Spleen (tissue), 11 donors: ENCODE results near the gene ESD. TPM values are rescaled to one million over a fixed set of nuclear protein-coding genes. Genes with fewer than 3 reads are reported as not detected.
A peak's percentile ranks its signal among the peaks of the same experiment; 100 is the strongest.

Experiments used
- DNase-seq: peaks from one replicate; pipeline ENCODE4 v3.0.0-alpha.2; 2020
- H3K27ac ChIP-seq, 8 donors: fragments of 200-600 bp; sonication (generic) in 7 of 8; 1 replicate in 4 of 8; 2 replicates in 4 of 8; pipeline versions ENCODE4 v1.5.0 to v1.8.0; 2016 to 2021; ENCODE audit warnings: inconsistent platforms in 4 of 8, mild to moderate bottlenecking in 4 of 8, moderate library complexity in 1 of 8
- H3K27me3 ChIP-seq, 7 donors: fragments of 200-600 bp; sonication (generic) in 6 of 7; replicated peaks in 1 of 7; 1 replicate in 4 of 7; 2 replicates in 3 of 7; pipeline versions ENCODE4 v1.5.0 to v1.8.0; 2016 to 2021; ENCODE audit warnings: inconsistent platforms in 3 of 7, mild to moderate bottlenecking in 1 of 7
- H3K36me3 ChIP-seq, 6 donors: fragments of 200-600 bp; sonication (generic) in 5 of 6; 1 replicate in 4 of 6; 2 replicates in 2 of 6; pipeline versions ENCODE4 v1.5.0 to v1.8.0; 2016 to 2021; ENCODE audit warnings: inconsistent platforms in 2 of 6
- H3K4me1 ChIP-seq, 6 donors: fragments of 200-600 bp; sonication (generic) in 5 of 6; 1 replicate in 3 of 6; 2 replicates in 3 of 6; pipeline versions ENCODE4 v1.5.0 to v1.8.0; 2016 to 2021; ENCODE audit warnings: inconsistent platforms in 3 of 6
- H3K4me3 ChIP-seq, 8 donors: fragments of 200-600 bp; sonication (generic) in 7 of 8; 1 replicate in 4 of 8; 2 replicates in 4 of 8; pipeline versions ENCODE4 v1.5.0 to v1.8.0; 2016 to 2021; ENCODE audit warnings: inconsistent platforms in 4 of 8, mild to moderate bottlenecking in 4 of 8, moderate library complexity in 2 of 8
- H3K9me3 ChIP-seq, 8 donors: fragments of 200-600 bp; sonication (generic) in 7 of 8; 1 replicate in 4 of 8; 2 replicates in 4 of 8; pipeline versions ENCODE4 v1.5.0 to v1.8.0; 2016 to 2021; ENCODE audit warnings: inconsistent platforms in 4 of 8
- CTCF ChIP-seq, 11 experiments: fragments of 200-600 bp in 7 of 11; fragments of 450-650 bp in 4 of 11; sonication (generic) in 4 of 11; IDR thresholded peaks in 8 of 11; conservative IDR thresholded peaks in 3 of 11; 1 replicate in 7 of 11; 2 replicates in 4 of 11; pipeline versions ENCODE4 v1.4.0 to v1.8.0; 2016 to 2021; ENCODE audit warnings: antibody characterized with exemption in 11 of 11, inconsistent platforms in 4 of 11, mild to moderate bottlenecking in 1 of 11
- POLR2A ChIP-seq, 3 donors: fragments of 450-650 bp; IDR thresholded peaks; one replicate each; pipeline ENCODE4 v1.5.1; 2017; ENCODE audit warnings: antibody characterized with exemption in 3 of 3, mild to moderate bottlenecking in 1 of 3
- POLR2AphosphoS5 ChIP-seq, 3 donors: sonication (generic); formaldehyde crosslinking; IDR thresholded peaks; one replicate each; pipeline ENCODE4 v1.5.1; 2017; ENCODE audit warnings: antibody characterized with exemption in 3 of 3
- WGBS, 5 donors: extraction: QIAGEN DNeasy Blood & Tissue Kit in 3 of 5; methylation state at CpG; one replicate each; pipeline versions ENCODE4 v1.1.5 to v1.1.7; 2013 to 2018; 5-methylcytosine and 5-hydroxymethylcytosine counted together
- intact Hi-C: fragments of 100-400 bp; cut with DNase I; formaldehyde crosslinking; loops from one replicate; pipeline ENCODE4 v1.15.0; 2023; ENCODE audit warnings: low total_unique reads
- polyA plus RNA-seq, 3 donors: library from polyadenylated mRNA; stranded (reverse); fragments of 200-250 nt; gene quantifications; one replicate each; pipeline ENCODE4 v1.2.1, GENCODE V29; 2013
- total RNA-seq, 7 donors: library from RNA; depleted of rRNA in 3 of 7; stranded (reverse); fragments of >200 nt in 3 of 7; fragmentation: NEBNext Ultra II Directional in 4 of 7; extraction: Animal tissue kit (Norgen Biotek cat#: 25700) in 4 of 7; gene quantifications; one replicate each; pipeline versions ENCODE4 v1.1.0 to v1.2.1, GENCODE V29; 2016 to 2021
- donor health status: healthy with polysubstance abuse.
- donor health status: DM: no; HTN: no; CAD: no; lungs with moderate emphysema.
- donor health status: DM: no; HTN: no; CAD: no.
- donor health status: Bipolar disorder and iron deficiency.
- donor health status: healthy.
- donor health status: DM: no; HTN: no; CAD: no.
- donor health status: DM: yes; HTN: yes; CAD: no.

The ESD gene
- total and polyA plus RNA-seq, 10 donors: 52.3 to 85.5 (median 64.8) TPM

DNA sequence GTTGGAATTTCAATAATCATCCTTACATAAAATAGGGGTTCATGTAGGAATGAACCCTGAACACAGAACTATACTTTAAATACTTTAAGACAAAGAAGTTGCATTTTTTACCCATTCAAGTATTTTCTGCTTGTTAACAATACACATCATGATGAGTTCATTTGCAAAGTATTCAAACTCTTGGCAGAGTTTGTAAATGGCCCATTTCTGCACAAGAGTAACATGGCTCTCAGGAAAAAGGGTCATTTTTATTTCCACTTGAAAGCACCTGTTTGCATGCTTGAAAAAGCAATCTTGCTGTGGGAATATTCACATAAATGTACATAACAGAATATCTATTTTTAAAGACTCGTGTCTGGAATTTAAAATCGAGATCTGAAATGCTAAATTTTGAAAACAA lies 18.1 kb downstream of the ESD start:
- peaks cover 0 to 100% (median 67%) of the 10 kb centered on the region in 6 donors for H3K36me3 ChIP-seq
- no peak overlapping the region for H3K4me3 ChIP-seq
- TF ChIP-seq CTCF (IDR thresholded peaks at IDR 0.05 in 8 of 11, conservative IDR thresholded peaks at IDR 0.05 in 3 of 11) (no peak), POLR2AphosphoS5 (IDR thresholded peaks at IDR 0.05) (no peak), POLR2A (IDR thresholded peaks at IDR 0.05) (no peak)
- H3K27me3 ChIP-seq: no peaks in the 10 kb centered on the region
- DNase-seq: no peak
- intact Hi-C loops: no loop called here
- H3K9me3 ChIP-seq: no peaks in the 10 kb centered on the region
- WGBS, 5 donors: 90 to 99% (median 95%) methylated on average over 2 of the region's 2 CpGs
- no peak overlapping the region for H3K27ac ChIP-seq
- H3K4me1 ChIP-seq: no peaks in the 10 kb centered on the region

- Histone ChIP-seq H3K9me3 (no peaks in the 10 kb centered on the region), H3K4me3 (no peak overlapping the region), H3K27ac (no peak overlapping the region), H3K27me3 (no peaks in the 10 kb centered on the region), H3K36me3 (peaks cover 0 to 100% (median 68%) of the 10 kb centered on the region in 6 donors), H3K4me1 (no peaks in the 10 kb centered on the region)
- DNase-seq: no peak
- WGBS, 5 donors: 77 to 93% (median 83%) methylated on average over 3 of the region's 3 CpGs
- intact Hi-C loops: no loop called here
- TF ChIP-seq CTCF (IDR thresholded peaks at IDR 0.05 in 8 of 11, conservative IDR thresholded peaks at IDR 0.05 in 3 of 11) (no peak), POLR2A (IDR thresholded peaks at IDR 0.05) (no peak), POLR2AphosphoS5 (IDR thresholded peaks at IDR 0.05) (no peak)
Measured at GRCh38 chr13:46778095-46778494, 18.9 kb downstream of the ESD start.

DNA sequence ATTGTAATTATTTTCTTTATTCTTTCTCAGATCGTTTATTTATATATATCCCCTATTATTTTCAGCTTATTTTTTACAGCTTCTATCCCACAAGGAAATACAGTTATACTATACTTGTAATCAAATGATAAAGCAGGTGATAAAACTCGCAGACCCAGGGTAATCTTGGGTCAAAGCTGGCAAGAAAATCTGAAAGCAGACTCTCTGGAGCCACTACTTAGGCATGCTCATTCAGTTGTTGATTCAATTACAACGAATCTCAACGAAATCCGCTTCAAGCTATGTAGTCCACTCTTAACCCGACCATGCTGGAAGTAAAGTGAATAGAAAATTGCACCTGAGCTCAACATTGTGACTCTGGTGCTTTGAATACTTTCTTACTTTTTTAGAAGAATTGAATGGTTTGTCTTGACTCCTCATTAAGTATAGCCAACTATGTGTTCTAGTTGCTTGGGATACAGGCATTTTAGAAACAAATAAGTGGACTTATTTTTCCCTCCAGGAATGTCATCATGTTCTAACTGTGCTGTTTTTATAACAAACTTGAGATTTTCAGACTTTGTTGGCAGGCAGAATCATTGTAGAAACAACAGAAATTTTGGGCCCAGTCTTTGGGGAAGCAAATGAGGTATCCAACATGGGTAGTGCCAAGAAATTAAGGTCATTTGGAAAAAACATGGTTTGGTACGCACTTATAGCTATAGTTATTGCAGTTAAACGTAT lies 21.4 kb downstream of the ESD start:
- H3K27me3 ChIP-seq: no peaks in the 10 kb centered on the region
- H3K36me3 ChIP-seq: peaks cover 0 to 100% (median 68%) of the 10 kb centered on the region in 6 donors
- H3K4me3 ChIP-seq: no peak overlapping the region
- WGBS, 5 donors: 91 to 97% (median 95%) methylated on average over 8 of the region's 8 CpGs
- no peak overlapping the region for H3K27ac ChIP-seq
- H3K9me3 ChIP-seq: peaks cover 0 to under 1% (median 0%) of the 10 kb centered on the region in 8 donors
- intact Hi-C loops: no loop called here
- H3K4me1 ChIP-seq: no peaks in the 10 kb centered on the region
- no peak for DNase-seq
- TF ChIP-seq POLR2A (IDR thresholded peaks at IDR 0.05): no peak
- no peak for TF ChIP-seq CTCF (IDR thresholded peaks at IDR 0.05 in 8 of 11, conservative IDR thresholded peaks at IDR 0.05 in 3 of 11)
- TF ChIP-seq POLR2AphosphoS5 (IDR thresholded peaks at IDR 0.05): no peak

DNA sequence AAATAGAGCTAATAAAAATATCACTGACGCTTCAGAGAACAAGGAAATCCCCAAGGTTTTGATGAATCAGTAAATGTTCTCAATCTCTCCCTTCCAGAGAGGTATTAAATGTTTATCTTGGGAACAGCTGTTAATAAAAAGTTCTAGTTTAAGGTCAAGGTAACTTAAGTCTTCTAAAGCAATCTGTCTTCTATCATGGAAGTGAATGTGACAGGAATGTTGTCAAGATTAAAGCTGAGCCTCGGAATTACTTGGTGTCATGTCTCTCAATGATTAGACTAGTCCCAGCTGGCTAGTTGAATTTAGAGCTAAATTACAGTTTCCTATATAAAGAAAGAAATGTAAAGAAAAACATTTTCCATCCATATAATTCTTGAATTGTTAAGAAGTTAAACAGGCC lies 23.4 kb downstream of the ESD start:
- H3K27me3 ChIP-seq: no peaks in the 10 kb centered on the region
- no peaks in the 10 kb centered on the region for H3K4me1 ChIP-seq
- DNase-seq: no peak
- H3K27ac ChIP-seq: peak overlapping the region in 1 of 8 donors; percentile 12
- intact Hi-C loops: no loop called here
- TF ChIP-seq CTCF (IDR thresholded peaks at IDR 0.05 in 8 of 11, conservative IDR thresholded peaks at IDR 0.05 in 3 of 11) (no peak), POLR2A (IDR thresholded peaks at IDR 0.05) (no peak)
- H3K4me3 ChIP-seq: no peak overlapping the region
- peaks cover 0 to 7% (median 0%) of the 10 kb centered on the region in 8 donors for H3K9me3 ChIP-seq
- WGBS, 5 donors: 61 to 73% (median 64%) methylated on average over 2 of the region's 2 CpGs
- H3K36me3 ChIP-seq: peaks cover 0 to 93% (median 56%) of the 10 kb centered on the region in 6 donors
